HG02798 (cell line): ENCODE measurements around the gene TMEM115.
"Not testable (repeated sequence)": the region's sequence is repeated elsewhere in the genome, so short reads cannot be mapped to it uniquely, and the experiment has no call there.

ENCODE experiments used
- ATAC-seq: cut with Tn5 transposase; IDR thresholded peaks from one replicate; pipeline ENCODE4 v1.9.1; 2021; ENCODE audit warnings: mild to moderate bottlenecking; ENCODE audit not compliant: unreplicated experiment, poor library complexity

Gene TMEM115

DNA sequence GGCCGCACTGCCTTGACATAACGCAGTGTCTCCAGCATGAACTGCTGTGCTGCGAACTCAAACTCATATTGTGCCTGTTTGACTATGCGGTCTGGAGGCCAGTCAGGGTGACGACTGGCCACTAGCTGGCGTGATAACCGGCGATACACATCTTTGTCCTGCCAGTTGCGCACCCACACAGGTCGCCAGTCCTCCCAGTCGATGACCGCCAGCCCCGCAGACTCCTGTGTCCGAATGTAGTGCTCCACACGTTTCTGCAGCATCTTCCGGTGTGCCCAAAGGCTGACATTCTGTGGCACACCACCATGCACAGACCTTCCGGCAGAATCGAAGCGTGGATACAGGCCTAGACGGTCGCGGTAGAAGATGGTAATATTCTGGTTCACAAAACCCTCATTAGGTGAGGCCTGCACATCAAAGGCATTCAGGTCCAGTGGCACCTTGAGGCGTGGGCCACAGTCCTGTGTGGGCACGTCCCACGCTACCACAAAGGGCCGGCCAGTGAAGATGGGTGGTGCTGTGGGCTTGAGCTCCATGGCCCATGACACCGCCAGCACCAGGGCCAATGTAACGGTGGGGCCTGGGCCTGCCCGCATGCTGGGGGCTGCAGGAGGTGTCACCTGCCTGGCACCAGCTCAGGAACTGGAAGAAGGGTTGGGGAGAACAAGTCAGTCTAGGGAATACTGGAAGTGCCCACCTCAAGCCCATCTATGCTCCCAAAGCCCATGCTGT is 39.3 kb downstream of the TMEM115 start:
- no peak for ATAC-seq

DNA sequence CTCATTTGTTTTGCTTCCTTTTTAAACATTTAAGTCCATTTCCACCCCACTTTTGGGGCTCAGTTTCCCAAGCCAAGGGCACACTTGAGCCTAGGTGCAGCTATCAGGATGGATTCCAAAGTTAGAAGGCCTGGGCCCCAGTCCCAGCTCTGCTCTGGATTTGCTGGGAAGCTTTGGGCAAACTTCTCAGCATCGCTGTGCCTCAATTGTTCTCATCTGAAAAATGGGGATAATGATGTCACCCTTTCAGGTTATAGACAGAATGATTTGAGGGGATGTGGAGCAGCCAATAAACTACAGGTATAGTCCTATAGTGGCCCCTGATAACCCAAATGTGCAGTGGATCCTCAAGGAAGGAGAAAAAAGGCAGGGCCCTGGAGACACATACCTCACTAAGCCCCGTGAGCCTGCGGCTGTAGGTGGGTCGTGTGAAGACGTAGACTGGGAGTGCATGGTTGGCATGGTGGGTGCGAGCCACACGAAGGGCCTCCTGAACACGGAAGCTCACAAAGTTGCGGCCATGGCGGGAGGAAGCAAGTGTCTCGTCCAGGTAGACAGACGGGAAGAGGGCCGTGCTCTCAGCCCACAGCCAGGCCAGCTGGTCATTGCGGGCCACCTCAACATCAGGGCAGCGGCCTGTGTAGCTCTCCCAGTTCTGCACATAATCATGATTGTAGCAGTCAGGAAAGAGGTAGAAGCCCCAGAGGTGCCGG is 40.0 kb downstream of the TMEM115 start:
- ATAC-seq, result no peak

DNA sequence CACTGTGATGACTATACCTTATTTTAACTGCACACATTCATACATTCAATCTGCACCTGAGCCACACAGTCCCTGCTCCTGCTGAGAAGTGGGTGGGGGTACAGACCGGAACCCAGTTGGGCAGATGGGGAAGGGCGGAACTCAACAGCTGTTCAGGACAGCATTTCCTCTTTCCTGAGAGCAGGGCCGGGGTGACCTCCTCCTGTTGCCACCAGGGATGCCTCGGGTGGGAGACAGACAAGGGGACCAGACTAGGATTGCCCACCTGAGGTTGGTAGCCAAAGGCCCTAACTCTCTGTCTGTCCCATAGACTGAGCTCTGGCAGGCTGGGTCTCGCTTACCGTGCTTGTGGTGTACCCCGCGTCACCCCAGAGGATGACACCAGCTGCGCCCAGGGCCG is 40.7 kb downstream of the TMEM115 start:
- ATAC-seq, result no peak

DNA sequence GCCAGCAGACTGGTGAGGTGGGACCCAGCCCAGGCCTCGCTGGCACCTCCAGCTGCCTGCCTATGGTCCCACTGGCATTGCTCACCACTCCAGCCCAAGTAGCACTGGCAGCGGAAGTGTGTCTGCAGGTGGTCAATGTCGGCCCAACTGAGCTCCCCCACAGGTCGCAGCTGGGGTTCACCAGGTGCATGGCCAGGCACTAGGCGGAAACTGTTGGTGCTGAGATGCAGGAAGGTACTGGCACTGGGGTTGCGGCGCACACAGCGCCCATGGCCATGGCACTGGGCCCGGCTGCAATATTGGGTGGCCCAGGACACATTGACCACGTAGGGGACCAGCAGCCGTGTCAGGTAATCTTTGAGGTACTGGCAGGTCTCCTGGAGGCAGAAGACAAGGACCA is 41.2 kb downstream of the TMEM115 start:
- ATAC-seq, result no peak

DNA sequence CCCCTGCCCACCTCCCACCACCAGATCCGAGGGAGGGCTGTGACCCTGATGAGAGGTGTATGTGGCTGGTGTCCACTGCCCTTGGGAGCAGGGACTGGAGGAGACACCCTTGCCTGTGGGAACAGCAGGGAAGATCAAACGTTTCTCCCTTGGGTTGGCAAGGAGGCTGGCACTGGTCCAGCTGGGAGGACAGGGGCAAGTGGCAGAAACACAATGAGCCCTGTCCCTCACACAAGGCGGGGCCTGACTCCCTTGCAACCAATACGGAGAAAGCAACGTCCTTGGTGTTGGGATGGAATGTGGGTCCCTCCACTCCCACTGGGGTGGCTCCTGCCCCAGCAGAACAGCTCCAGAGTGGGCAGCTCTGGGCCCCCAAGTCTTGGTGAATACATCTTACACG is 42.0 kb downstream of the TMEM115 start:
- no peak for ATAC-seq

DNA sequence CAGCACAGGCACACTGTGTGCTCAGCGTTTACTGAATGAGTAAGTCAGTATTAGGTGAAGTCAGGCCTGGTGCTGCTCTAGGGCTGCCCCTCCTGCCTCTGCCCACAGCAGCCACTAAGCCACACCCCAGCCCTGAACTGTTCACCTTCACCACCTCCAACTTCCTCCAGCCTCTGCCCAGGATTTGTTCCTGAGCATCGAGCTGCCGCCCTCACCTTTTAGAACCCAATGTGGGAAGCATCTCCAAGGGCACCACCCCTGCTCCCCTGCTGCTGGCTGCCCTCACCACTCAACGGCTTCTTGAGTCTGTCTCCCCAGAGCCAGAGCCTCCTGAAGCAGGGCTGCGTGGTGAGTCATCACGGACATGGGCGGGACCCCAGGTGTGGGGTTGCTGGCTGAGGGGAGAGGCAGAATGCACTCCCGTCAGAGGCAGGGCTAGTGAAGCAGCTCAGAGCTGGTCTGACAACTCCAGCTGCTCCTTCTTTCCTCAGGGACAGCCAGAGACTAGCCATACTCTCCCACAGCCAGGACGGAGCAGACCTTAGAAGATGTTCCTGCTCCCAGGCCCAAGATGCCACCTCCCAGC is 42.6 kb downstream of the TMEM115 start:
- no peak for ATAC-seq

DNA sequence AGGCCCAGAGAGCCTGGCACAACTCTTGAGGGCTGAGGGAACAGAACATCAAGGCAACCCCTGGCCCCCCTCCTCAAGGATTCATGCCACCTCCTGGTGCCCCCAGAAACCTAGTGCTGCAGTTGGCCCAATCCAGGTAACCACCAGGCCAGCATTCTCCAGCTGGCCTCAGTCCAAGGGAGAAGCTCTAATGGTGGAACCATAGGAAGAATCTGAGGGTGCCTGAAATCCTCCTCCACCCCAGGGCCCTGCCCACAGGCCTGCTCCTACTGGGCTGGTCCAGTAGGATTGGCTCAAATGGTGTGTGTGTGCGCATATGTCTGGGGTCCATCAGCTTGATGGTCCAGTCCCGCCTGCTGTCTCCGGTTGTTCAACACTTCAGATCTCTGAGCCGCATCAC is 44.5 kb downstream of the TMEM115 start:
- ATAC-seq, result no peak

DNA sequence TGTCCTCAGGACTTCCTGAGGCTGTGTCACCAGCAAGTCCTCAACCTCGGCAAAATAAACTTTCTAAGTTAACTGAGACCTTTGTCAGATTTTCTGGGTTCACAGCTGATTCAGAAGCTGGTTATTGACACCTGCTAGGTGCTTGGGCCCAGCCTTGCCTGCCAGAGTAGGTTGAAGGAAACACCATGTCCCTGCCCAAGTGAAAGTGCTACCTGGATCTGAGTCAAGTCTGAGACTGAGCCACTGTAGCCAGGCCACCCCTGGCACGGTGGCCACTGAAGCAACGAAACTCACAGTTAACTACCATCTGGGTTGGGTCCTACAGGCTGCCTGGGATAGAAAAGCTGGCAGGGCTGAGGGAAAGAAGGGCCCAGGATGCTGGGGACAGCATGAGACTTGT is 45.0 kb downstream of the TMEM115 start:
- ATAC-seq, result no peak

DNA sequence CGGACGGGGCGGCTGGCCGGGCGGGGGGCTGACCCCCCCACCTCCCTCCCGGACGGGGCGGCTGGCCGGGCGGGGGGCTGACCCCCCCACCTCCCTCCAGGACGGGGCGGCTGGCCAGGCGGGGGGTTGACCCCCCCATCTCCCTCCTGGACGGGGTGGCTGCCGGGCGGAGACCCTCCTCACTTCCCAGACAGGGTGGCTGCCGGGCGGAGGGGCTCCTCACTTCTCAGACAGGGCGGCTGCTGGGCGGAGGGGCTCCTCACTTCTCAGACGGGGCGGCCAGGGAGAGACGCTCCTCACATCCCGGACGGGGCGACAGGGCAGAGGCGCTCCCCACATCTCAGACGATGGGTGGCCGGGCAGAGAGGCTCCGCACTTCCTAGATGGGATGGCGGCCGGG is 47.3 kb downstream of the TMEM115 start:
- not testable (repeated sequence) for ATAC-seq
